GM21360 (cell line): ENCODE data around the gene CD34.

Source experiments
- ATAC-seq: cut with Tn5 transposase; IDR thresholded peaks from one replicate; pipeline ENCODE4 v1.9.1; 2021; ENCODE audit warnings: mild to moderate bottlenecking, moderate library complexity; ENCODE audit not compliant: unreplicated experiment

Gene CD34

GRCh38 chr1:207901041-207901653 is 9.8 kb downstream of the CD34 start:
- ATAC-seq = no peak

GRCh38 chr1:207898836-207899235 is 12.1 kb downstream of the CD34 start:
- ATAC-seq = no peak

- no peak for ATAC-seq
Observed at GRCh38 chr1:207898260-207898659, 12.7 kb downstream of the CD34 start.

- no peak for ATAC-seq
Observed at GRCh38 chr1:207897188-207897587, 13.7 kb downstream of the CD34 start.

DNA sequence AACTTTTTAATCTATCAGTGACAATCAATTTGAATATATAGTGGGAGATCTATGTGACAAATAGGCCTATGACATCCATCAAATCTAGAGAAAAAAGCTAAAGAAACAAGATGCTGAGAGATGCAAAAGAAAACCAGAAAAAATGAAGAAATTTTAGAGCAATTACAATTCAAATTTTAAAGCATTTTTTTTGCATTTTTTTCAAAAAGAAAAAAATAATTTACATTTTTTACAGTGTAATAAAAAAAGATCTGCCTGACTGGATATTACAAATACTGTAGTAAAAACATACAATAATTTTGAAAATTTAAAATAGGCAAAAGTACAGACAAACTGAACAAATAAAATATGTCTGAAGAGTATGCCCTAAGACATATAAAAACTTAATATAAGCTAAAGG is 14.4 kb downstream of the CD34 start:
- ATAC-seq = no peak

DNA sequence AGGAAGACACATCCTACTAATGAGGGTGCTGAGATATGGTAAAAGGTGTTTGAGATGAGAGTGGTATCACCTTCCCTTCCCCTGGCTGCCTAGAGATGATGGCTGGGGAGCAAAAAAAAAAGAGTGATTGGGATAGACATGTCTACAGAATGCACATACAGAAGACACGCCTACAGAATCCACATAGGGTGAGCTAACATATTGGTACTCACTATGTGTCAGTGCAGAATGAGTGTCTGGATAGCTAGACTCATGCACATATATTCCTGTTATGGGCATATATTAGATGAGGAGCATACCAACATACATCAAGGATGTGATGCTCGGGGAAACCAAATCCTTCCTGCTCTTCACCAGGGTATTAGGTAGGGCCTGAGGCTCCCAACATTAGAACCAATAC is 16.2 kb downstream of the CD34 start:
- no peak for ATAC-seq

- ATAC-seq = no peak
Observed at GRCh38 chr1:207893737-207894582, 17.0 kb downstream of the CD34 start.

DNA sequence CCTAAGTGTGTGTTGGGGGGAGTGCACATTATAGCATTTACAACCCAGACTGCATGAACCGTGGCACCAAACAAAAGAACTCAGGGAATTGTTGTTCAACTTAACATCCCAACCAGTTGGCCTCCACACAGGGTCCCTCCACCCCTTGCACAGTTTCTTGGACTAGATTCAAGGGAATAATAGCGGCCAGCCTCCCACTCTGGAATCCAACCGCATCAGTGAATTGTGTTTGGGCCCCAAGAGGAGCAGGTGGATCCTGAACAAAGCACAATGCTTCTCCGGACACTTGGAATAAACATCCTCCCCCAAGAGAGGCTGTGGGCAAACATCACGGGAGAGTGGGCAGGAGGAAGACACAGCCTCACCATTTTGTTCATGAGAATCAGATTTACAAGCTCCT is 18.2 kb downstream of the CD34 start:
- ATAC-seq = no peak

GRCh38 chr1:207891148-207891547 is 19.8 kb downstream of the CD34 start:
- ATAC-seq = no peak

DNA sequence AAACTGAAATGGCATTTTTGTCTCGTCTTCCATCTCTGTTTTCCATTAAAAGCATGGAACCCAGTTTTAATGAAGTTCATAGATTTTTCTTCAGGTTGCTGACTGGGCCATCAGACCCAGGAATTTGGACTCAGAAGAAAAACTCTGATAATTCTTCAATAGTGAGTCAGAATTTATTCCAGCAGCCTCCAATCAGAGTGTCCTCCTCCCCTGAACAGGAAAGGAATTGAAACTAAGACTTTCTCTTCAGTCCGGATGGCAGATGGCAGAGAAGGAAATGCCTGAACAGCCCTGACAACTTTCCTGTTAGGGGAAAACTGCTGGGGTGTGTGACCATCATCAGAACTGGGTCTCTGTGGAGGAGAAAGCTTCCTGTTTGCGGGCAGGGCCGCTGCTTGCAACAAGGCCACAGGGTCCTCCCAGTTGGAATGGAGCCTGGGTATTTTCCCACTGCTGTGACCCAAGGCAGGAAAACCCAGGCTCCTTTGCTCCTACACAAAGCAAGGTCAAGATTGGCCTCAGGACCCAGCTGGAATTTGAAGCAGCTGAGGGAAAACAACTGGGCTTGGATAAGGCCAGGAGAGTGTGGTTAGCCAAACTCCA is 20.7 kb downstream of the CD34 start:
- no peak for ATAC-seq

DNA sequence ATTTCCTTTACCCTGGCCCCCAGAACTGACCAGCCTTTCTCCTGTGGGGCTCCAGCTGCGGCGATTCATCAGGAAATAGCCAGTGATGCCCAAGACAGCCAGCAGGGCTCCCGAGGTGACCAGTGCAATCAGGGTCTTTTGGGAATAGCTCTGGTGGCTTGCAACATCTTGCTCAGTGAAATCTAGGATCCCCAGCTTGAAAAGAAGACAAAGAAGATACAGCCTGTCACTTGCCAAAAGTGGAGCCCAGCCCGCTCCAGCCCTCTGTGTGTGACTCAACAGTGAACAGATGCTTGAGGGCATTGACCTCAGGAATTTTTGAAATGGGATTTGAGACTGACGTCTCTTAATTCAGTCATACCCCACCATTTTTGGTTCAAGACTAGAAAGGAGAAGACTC is 22.3 kb downstream of the CD34 start:
- ATAC-seq = no peak

DNA sequence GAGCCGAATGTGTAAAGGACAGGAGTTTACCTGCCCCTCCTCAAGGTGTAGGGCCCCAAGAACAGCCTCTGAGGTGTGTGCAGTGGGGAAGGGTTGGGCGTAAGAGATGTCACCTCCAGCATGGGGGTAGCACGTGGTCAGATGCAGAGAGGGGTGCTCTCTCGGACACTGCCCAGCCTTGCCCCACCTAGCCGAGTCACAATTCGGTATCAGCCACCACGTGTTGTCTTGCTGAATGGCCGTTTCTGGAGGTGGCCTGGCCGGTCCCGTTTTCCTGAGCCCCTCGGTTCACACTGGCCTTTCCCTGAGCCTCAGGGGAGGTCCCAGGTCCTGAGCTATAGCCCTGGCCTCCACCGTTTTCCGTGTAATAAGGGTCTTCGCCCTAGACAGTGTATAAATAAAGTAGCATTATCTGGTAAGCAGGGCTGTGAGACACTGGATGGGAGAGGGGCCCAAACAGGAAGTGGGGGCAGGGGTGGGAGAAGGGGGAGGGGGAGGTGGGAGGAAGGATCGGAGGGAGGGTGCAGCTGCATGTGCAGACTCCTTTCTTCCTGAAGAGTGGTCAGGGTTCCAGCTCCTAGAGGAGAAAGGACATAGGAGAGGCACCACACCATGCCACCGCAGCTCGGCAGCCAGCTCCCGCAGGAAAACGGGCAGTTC is 23.3 kb downstream of the CD34 start:
- ATAC-seq = no peak

DNA sequence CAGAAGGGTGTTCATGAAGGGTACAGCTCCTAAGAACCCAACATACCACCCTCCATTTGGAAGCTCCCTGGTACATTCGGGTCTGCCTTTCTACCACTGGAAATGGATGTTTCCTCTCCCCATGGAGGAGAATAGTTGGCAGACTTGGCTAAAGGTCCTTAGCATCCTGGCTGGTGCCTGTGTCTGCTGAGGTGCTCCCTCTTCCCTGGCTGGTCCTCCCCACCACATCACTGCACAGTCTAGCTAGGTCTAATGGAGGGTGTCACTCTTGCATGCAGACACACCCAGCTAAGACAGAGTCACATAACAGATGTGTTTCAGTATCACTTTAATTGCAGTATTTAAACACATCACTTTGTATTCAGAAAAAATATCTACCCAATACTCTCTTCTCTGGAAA is 24.7 kb downstream of the CD34 start:
- no peak for ATAC-seq

DNA sequence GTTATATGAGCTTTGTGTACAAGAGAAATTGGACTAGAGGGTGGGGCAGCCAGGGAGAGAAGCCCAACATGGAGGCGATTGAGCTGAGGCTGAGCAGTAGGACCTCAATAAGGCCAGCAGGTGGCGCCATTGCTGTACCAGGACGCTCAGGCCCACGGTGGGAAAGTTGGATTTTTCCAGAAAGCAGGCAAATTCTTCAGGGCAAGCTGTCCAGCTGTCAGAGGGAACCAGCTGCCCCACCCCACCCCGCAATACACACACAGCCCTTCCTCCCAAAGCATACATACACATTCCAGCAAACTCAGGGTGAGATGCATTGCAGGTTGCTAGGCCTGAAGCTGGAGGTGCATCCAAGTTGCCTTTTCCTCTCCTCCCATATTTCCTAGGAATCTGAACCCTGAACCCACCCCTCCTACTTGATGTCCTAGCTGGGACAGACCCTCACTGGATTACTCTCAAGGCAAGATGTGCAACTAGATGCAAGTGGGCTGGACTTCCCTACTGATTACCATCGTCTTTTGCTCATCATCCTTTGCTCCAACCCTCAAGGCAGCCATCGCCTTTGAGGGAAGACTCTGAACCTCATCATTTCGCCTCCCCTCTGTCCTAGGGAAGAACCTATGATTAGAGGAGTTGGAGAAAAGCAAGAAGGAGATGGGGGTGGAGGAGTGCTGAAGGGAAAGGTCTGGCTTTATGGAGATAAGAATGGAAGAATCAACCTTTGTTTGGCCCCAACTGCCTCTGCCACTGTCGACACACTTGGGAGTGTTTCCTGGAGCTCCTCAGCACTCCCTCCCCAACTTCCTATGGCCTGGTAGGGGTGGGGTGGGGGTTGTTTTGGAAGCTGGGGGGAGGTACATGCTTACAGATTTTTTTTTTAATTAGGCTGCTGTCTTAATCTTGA is 25.5 kb downstream of the CD34 start:
- peak; percentile 77 for ATAC-seq

DNA sequence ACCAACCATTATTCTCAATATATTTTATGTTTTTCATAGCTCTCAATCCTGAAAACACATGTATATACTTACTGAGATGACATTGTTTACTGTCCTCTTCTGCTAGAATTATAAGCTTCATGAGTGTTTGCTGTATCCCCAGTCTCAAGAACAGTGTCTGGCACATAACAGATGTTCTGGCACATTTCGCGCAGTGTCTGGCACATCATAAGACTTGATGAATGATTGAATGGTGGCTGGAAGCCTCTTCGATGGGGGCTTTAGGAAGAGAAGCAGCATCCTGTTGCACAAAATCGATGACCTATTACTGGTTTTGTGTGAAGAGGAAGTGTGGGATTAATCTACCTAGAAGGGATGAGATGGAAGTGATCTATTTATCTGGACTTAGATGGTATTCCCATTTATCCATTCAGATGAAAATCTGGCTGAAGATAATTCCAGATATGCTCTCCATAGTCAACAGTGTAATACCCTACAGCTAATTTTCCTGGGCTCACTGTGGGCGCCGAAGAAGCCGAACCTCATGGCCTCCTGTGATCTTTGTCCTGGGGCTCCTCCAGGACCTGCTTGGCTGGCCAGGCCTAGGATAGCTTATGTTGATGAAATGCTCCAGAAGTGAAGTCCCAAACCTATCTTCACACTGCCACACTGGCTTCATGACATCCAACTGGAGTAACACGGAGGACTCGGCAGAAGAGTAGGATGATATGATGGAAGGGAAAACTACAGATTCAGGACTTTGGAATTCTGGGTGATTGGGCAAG is 26.5 kb downstream of the CD34 start:
- ATAC-seq = no peak

- no peak for ATAC-seq
Observed at GRCh38 chr1:207883660-207884250, 27.2 kb downstream of the CD34 start.

GRCh38 chr1:207883104-207883651 is 27.7 kb downstream of the CD34 start:
- ATAC-seq = no peak

DNA sequence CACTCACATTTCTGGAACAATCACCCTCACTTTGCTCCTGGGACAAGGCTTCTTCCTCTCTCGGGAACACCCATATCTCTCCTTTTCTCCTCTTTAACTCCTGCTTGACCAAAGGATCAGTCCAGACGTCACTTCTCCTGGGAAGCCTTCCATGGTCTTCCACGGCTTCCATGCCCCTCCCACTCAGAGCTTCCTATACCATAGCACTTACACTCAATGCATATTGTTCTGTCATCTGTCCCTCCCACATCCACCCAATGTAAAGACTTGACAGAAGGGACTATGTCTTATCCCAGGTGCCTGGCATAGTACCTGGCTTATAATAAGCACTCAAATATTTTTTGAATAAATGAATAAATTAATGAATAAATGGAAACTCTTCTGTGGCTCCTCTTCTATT is 28.2 kb downstream of the CD34 start:
- ATAC-seq = no peak

DNA sequence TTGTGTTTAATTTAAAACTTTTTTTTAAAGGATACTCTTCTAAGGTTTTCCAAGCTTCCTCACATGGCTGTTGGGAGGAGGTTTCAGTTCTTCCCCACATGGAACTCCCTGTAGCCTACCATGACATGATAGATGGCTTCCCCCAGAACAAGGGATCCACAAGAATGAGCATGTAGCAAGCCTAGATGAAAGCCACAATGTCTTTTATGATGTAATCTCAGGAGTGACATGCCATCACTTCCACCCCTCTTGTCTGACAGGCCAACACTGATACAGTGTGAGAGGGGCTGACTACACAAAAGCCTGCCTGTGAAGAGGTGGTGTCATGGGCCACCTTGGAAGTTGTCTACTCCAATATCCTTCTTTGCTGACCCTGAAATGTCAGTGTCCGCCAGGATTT is 32.0 kb downstream of the CD34 start:
- no peak for ATAC-seq
